GM13977 (cell line): ENCODE measurements around the gene EIF4EBP2.

ENCODE experiments used
- DNase-seq: peaks from one replicate; pipeline ENCODE4 v3.0.0; 2012; ENCODE audit warnings: low spot score
- in situ Hi-C: fragments of 300-500 bp; cut with MboI; formaldehyde crosslinking; loops from one replicate; pipeline ENCODE4 v1.12.0; 2022; ENCODE audit warnings: low sequenced_read_pairs, low pct_unique_long_range_greater_than_20kb, mixed read lengths, inconsistent platforms; ENCODE audit not compliant: unreplicated experiment
- TF ChIP-seq, protein P1 (sequence below): IDR thresholded peaks from 2 replicates; pipeline ENCODE4 v1.5.1; 2012; ENCODE audit warnings: mild to moderate bottlenecking, control low read depth; ENCODE audit not compliant: insufficient read depth; ENCODE audit errors: extremely low read depth, missing control alignments

Gene EIF4EBP2

GRCh38 chr10:70466951-70467350 is 63.0 kb downstream of the EIF4EBP2 start:
- TF ChIP-seq, protein P1, sequence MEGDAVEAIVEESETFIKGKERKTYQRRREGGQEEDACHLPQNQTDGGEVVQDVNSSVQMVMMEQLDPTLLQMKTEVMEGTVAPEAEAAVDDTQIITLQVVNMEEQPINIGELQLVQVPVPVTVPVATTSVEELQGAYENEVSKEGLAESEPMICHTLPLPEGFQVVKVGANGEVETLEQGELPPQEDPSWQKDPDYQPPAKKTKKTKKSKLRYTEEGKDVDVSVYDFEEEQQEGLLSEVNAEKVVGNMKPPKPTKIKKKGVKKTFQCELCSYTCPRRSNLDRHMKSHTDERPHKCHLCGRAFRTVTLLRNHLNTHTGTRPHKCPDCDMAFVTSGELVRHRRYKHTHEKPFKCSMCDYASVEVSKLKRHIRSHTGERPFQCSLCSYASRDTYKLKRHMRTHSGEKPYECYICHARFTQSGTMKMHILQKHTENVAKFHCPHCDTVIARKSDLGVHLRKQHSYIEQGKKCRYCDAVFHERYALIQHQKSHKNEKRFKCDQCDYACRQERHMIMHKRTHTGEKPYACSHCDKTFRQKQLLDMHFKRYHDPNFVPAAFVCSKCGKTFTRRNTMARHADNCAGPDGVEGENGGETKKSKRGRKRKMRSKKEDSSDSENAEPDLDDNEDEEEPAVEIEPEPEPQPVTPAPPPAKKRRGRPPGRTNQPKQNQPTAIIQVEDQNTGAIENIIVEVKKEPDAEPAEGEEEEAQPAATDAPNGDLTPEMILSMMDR = no peak
- no peak for DNase-seq
- in situ Hi-C loops = no loop called here

DNA sequence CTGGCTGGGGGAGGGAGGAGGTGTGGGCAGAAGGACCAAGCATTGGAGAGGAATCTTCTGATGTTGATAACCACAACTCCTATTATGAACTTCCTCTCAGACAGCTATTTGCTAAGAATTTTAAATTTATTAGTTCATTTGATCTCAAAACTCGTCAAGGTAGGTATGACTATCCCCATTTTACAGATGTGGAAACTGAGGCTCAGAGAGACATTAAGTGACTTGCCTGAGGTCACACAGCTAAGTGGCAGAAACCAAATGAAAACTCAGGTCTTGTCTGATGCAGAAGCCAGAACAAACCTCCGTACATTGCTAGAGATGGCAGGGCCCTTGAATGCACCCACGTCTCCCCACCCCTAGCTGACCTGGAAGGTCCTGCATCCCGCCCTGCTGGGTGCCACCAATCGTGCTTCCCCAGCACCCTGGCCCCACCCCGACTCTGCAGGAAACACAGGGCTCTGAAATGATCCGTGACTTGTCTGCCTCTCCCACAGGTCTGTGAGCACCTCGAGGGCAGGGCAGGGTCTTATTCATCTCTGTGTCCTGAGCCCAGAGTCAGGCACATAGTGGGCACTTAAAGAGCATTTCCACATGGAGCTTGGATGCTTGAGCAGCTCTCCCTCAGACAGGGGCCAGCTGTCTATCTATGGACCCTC is 69.0 kb downstream of the EIF4EBP2 start:
- DNase-seq = no peak
- in situ Hi-C loops = no loop called here
- TF ChIP-seq, protein P1 = no peak

GRCh38 chr10:70474780-70475179 is 70.8 kb downstream of the EIF4EBP2 start:
- in situ Hi-C loops = no loop called here
- DNase-seq = no peak
- TF ChIP-seq, protein P1 = no peak

- TF ChIP-seq, protein P1 = no peak
- in situ Hi-C loops = no loop called here
These were observed 71.7 kb downstream of the EIF4EBP2 start for GRCh38 chr10:70475661-70476060.

DNA sequence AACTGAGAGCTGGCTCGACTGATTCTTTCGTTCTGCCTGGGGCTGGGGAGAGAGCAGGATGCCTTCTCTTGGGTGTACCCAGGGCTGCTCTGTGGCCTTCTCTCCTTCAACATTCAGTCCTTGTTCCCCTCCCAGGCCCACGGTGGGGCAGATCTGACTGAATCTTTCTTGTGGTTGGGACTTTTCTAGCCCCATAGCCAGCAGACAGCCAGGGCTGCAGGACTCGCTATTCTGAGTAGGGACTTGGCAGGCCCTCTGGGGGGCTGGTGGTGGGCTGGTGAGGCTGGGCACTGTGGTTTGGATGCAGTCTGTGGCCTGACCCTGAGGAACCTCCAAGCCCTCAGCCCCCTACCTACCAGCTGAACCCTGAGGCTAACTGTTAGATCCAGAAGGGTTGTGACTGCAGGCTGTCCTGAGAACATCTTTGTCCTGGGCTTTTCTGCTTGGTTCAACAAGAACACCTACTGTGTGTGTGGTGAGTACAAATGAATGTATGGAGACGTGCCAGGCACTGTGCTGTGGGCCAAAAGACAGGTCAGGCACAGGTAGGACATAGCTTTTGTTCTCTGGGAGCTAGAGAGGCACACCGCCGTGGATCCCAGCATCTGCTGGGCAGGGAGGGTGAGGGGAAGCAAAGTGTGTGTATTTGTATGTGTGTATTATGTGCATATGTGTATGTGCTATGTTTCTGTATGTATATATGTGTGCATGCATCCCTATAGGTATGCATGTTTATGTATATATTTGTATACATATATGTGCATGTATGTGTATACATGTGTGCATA is 72.5 kb downstream of the EIF4EBP2 start:
- in situ Hi-C loops = no loop called here
- TF ChIP-seq, protein P1 = no peak
- DNase-seq = no peak

More at GRCh38 chr10:70475661-70476060, 71.7 kb downstream of the EIF4EBP2 start:
- DNase-seq = no peak

GRCh38 chr10:70477661-70478162 is 73.8 kb downstream of the EIF4EBP2 start:
- TF ChIP-seq, protein P1 = no peak
- peak; percentile 67 for DNase-seq
- in situ Hi-C loops = no loop called here
